Endothelial cell of umbilical vein (primary cell): ENCODE measurements around the gene SLC25A26. TPM values are rescaled to one million over a fixed set of nuclear protein-coding genes. Genes with fewer than 3 reads are reported as not detected.
A peak's percentile ranks its signal among the peaks of the same experiment; 100 is the strongest.

ENCODE experiments used
- BruUV-seq: library from RNA; stranded (reverse); fragments of 400-500 nt; replicated peaks from 2 replicates; lab custom pipeline; 2021; lab: Mats Ljungman, UMichigan
- CTCF ChIA-PET: fragments of 300-600, 350-600 bp; sonication (Branson Sonifier 250); formaldehyde crosslinking; loops from one replicate; lab custom pipeline; 2021; ENCODE audit warnings: antibody characterized with exemption, inconsistent platforms; lab: Charles Lee
- POLR2A ChIA-PET: fragments of 300-600, 350-600 bp; sonication (Branson Sonifier 250); formaldehyde crosslinking; loops from one replicate; lab custom pipeline; 2021; ENCODE audit warnings: antibody characterized with exemption, inconsistent platforms; lab: Charles Lee
- DNase-seq: peaks from one replicate; pipeline ENCODE4 v3.0.0-alpha.2; 2011; ENCODE audit warnings: low read depth, low spot score
- FAIRE-seq: peaks from 2 replicates; lab custom pipeline; 2011; peaks lifted over from hg19 to GRCh38; lab: Jason Lieb, UNC
- H2AFZ ChIP-seq: 2 replicates; pipeline ENCODE4 v1.6.0; 2012; ENCODE audit warnings: low read depth, low read length, control low read depth, inconsistent platforms
- H3K27ac ChIP-seq: 2 replicates; pipeline ENCODE4 v1.5.1; 2011; ENCODE audit warnings: low read depth, mild to moderate bottlenecking, control low read depth, low read length, moderate library complexity; ENCODE audit not compliant: insufficient read depth
- H3K27me3 ChIP-seq, 2 experiments: 2 replicates each; pipeline versions ENCODE4 v1.6.0 to v1.6.1; 2011; ENCODE audit warnings: low read length in 2 of 2, mixed read lengths in 1 of 2; ENCODE audit not compliant: control insufficient read depth in 2 of 2, insufficient read depth in 2 of 2
- H3K36me3 ChIP-seq, 2 experiments: 2 replicates in 1 of 2; 3 replicates in 1 of 2; pipeline ENCODE4 v1.5.1; 2011; ENCODE audit warnings: low read length in 2 of 2, mild to moderate bottlenecking in 1 of 2, moderate library complexity in 1 of 2; ENCODE audit not compliant: control insufficient read depth in 2 of 2, insufficient read depth in 2 of 2; ENCODE audit errors: extremely low read depth in 1 of 2
- H3K4me1 ChIP-seq: 3 replicates; pipeline ENCODE4 v1.5.1; 2011; ENCODE audit warnings: mild to moderate bottlenecking, low read length; ENCODE audit not compliant: control insufficient read depth, insufficient read depth; ENCODE audit errors: extremely low read depth
- H3K4me2 ChIP-seq: 2 replicates; pipeline ENCODE4 v1.6.1; 2011; ENCODE audit warnings: low read length, control low read depth, mixed read lengths; ENCODE audit not compliant: insufficient read depth
- H3K4me3 ChIP-seq, 3 experiments: fragments of 200-600 bp in 1 of 3; sonication (generic), shearing (Covaris generic) in 1 of 3; replicated peaks in 1 of 3; 2 replicates each; pipeline ENCODE4 v1.5.1; 2011 to 2016; ENCODE audit warnings: control low read depth in 3 of 3, low read length in 3 of 3, mild to moderate bottlenecking in 2 of 3, inconsistent platforms in 1 of 3, low read depth in 1 of 3, moderate library complexity in 1 of 3; ENCODE audit not compliant: insufficient read depth in 1 of 3
- H3K79me2 ChIP-seq: 2 replicates; pipeline ENCODE4 v1.6.0; 2012; ENCODE audit warnings: low read length, inconsistent platforms; ENCODE audit not compliant: control insufficient read depth, insufficient read depth
- H3K9ac ChIP-seq: replicated peaks from 2 replicates; pipeline ENCODE3; 2011; ENCODE audit warnings: low read length, control low read depth; ENCODE audit not compliant: insufficient read depth; ENCODE audit errors: extremely low read depth
- H3K9me1 ChIP-seq: replicated peaks from 3 replicates; pipeline ENCODE4 v1.6.0; 2011; ENCODE audit warnings: mild to moderate bottlenecking, low read length; ENCODE audit not compliant: control insufficient read depth, insufficient read depth; ENCODE audit errors: extremely low read depth
- H3K9me3 ChIP-seq: replicated peaks from 2 replicates; pipeline ENCODE4 v1.5.1; 2012; ENCODE audit warnings: low read length, inconsistent platforms; ENCODE audit not compliant: control insufficient read depth, insufficient read depth
- H4K20me1 ChIP-seq: replicated peaks from 2 replicates; pipeline ENCODE3; 2011; ENCODE audit warnings: mild to moderate bottlenecking, low read length; ENCODE audit not compliant: control insufficient read depth, insufficient read depth; ENCODE audit errors: extremely low read depth
- EZH2 ChIP-seq: IDR thresholded peaks from 2 replicates; pipeline ENCODE4 v1.6.1; 2012; ENCODE audit warnings: borderline replicate concordance, low read depth, mild to moderate bottlenecking, moderate library complexity, low read length, inconsistent platforms; ENCODE audit not compliant: severe bottlenecking
- FOS ChIP-seq: IDR thresholded peaks from 2 replicates; pipeline ENCODE4 v1.6.1; 2011; ENCODE audit warnings: mild to moderate bottlenecking, low read length, moderate library complexity, borderline replicate concordance; ENCODE audit not compliant: insufficient read depth
- GATA2 ChIP-seq: IDR thresholded peaks from 2 replicates; pipeline ENCODE4 v1.7.0; 2011; ENCODE audit warnings: low read depth, mild to moderate bottlenecking, moderate library complexity, mixed read lengths, low read length; ENCODE audit not compliant: insufficient read length, insufficient read depth
- JUN ChIP-seq: IDR thresholded peaks from 2 replicates; pipeline ENCODE4 v1.6.1; 2011; ENCODE audit warnings: borderline replicate concordance, low read depth; ENCODE audit not compliant: insufficient read length, insufficient read depth
- MYC ChIP-seq: IDR thresholded peaks from one replicate; pipeline ENCODE4 v1.6.1; 2011; ENCODE audit warnings: mild to moderate bottlenecking, low read depth, low read length
- POLR2A ChIP-seq: IDR thresholded peaks from 2 replicates; pipeline ENCODE4 v1.6.1; 2012; ENCODE audit warnings: low read depth, mild to moderate bottlenecking, control low read depth, low read length
- POLR2AphosphoS5 ChIP-seq: IDR thresholded peaks from 2 replicates; pipeline ENCODE4 v1.6.1; 2012; ENCODE audit warnings: low read depth, mild to moderate bottlenecking, control low read depth, low read length, moderate library complexity; ENCODE audit not compliant: insufficient read depth
- dilution Hi-C: fragments of 300-500 bp; cut with MboI; formaldehyde crosslinking; loops from one replicate; pipeline ENCODE4 v1.15.0; 2019; ENCODE audit warnings: low sequenced_read_pairs; ENCODE audit not compliant: extremely low pct_ligation_motif_present
- intact Hi-C: fragments of 100-400 bp; cut with micrococcal nuclease; formaldehyde crosslinking; loops from one replicate; pipeline ENCODE4 v1.10.0; 2022
- polyA plus RNA-seq, 4 experiments: library from polyadenylated mRNA; depleted of rRNA in 3 of 4; stranded (reverse) in 3 of 4; unstranded in 1 of 4; fragments of >200 nt; gene quantifications; 2 replicates each; pipeline versions ENCODE4 v1.2.1 to v1.2.3, GENCODE V29; 2011 to 2012; ENCODE audit warnings: missing spikeins in 1 of 4
- total RNA-seq: library from RNA; stranded (reverse); gene quantifications from 2 replicates; pipeline ENCODE4 v1.2.3, GENCODE V29; 2021
- TF ChIP-seq, protein P1 (sequence below), 2 donors: IDR thresholded peaks; 1 replicate in 1 of 2; 2 replicates in 1 of 2; pipeline ENCODE4 v1.5.1; 2011; ENCODE audit warnings: low read length in 2 of 2, mild to moderate bottlenecking in 2 of 2, moderate library complexity in 2 of 2, control low read depth in 1 of 2, inconsistent platforms in 1 of 2, low read depth in 1 of 2; ENCODE audit not compliant: insufficient read depth in 1 of 2; ENCODE audit errors: extremely low read depth in 1 of 2
- TF ChIP-seq, protein P2 (sequence below): IDR thresholded peaks from 2 replicates; pipeline ENCODE4 v1.6.1; 2011; ENCODE audit not compliant: insufficient read depth, insufficient read length

SLC25A26 gene
- total and polyA plus RNA-seq, 2 donors (not counting 3 experiments of a cell fraction or from before 2014, with no cell fraction given): 11.8 to 23.5 TPM

DNA sequence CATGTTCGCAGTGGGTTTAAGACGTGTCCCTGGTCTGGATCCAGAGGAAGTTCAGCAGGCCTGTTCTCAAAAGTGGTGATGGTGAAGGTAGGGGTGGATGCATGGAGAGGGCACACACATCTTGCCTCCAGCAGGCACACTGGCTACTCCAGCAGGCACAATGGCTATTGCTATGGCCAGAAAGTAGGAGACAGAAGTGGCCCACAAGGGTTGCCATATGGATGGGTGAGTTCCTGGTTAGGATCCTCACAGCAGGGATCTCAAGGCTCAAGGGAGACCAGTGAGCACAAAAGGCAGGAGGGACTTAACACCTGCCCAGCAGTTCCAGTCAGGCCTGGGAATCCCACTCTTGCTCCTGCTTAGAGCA, 172.1 kb downstream of the SLC25A26 start:
- peak; percentile 21 for FAIRE-seq

More for the DNA sequence above, 172.1 kb downstream of the SLC25A26 start:
- intact Hi-C loops: loop anchor here (5.0 kb wide), 1 partner anchor 116 kb away; no protein-coding TSS in a partner anchor
- Histone ChIP-seq H3K4me1 (peaks cover 28% of the 10 kb centered on the region), H3K4me2 (no peak overlapping the region), H3K79me2 (no peaks in the 10 kb centered on the region), H3K9ac (no peak overlapping the region), H3K27ac (no peak overlapping the region), H3K27me3 (no peaks in the 10 kb centered on the region), H4K20me1 (no peaks in the 10 kb centered on the region), H3K36me3 (peaks cover 8 to 23% of the 10 kb centered on the region in 2 experiments), H2AFZ (no peak overlapping the region), H3K9me3 (no peaks in the 10 kb centered on the region), H3K9me1 (no peaks in the 10 kb centered on the region), H3K4me3 (no peak overlapping the region)
- CTCF ChIA-PET: interaction anchor here (2.7 to 4.0 kb wide), 3 partner anchors 15 to 115 kb away, joined by 20 to 26 read pairs (median 25); no protein-coding TSS in a partner anchor
- no peak for DNase-seq
- BruUV-seq: no TSS peak
- POLR2A ChIA-PET: no interaction called here
- TF ChIP-seq, protein P1, sequence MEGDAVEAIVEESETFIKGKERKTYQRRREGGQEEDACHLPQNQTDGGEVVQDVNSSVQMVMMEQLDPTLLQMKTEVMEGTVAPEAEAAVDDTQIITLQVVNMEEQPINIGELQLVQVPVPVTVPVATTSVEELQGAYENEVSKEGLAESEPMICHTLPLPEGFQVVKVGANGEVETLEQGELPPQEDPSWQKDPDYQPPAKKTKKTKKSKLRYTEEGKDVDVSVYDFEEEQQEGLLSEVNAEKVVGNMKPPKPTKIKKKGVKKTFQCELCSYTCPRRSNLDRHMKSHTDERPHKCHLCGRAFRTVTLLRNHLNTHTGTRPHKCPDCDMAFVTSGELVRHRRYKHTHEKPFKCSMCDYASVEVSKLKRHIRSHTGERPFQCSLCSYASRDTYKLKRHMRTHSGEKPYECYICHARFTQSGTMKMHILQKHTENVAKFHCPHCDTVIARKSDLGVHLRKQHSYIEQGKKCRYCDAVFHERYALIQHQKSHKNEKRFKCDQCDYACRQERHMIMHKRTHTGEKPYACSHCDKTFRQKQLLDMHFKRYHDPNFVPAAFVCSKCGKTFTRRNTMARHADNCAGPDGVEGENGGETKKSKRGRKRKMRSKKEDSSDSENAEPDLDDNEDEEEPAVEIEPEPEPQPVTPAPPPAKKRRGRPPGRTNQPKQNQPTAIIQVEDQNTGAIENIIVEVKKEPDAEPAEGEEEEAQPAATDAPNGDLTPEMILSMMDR (IDR thresholded peaks at IDR 0.05; ENCODE audit: extremely low read depth in 1 of 2, insufficient read depth in 1 of 2, low read depth in 1 of 2, low read length in 2 of 2): no peak
- TF ChIP-seq POLR2AphosphoS5: no peak
- no peak for TF ChIP-seq JUN
- no peak for TF ChIP-seq FOS
- TF ChIP-seq GATA2: no peak
- TF ChIP-seq, protein P2, sequence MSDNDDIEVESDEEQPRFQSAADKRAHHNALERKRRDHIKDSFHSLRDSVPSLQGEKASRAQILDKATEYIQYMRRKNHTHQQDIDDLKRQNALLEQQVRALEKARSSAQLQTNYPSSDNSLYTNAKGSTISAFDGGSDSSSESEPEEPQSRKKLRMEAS: no peak
- TF ChIP-seq POLR2A: no peak
- no peak for TF ChIP-seq EZH2
- TF ChIP-seq MYC: no peak
- dilution Hi-C loops: loop anchor here (25.0 kb wide), 1 partner anchor 419 kb away; no protein-coding TSS in a partner anchor
